ENCODE data around the gene C11orf91.

DNA sequence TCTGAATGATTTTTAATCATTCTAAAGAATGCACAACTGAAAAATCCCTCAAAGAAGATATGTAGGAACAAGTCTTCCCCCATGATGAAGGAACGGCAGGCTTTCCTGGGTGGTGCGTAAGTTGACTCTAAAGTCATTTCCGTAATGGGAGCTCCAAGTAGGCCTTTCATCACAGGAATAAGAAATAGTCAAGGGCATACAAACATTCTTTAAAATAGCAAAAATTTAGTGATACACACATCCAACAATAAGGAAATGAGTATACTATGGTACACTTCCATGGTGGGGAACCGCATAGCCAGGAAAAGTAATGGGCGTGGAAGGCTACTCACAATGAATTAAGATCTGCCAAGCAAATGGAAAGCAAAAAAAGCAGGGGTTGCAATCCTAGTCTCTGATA lies 24.9 kb upstream of the C11orf91 start:
- TF ChIP-seq, protein P1, sequence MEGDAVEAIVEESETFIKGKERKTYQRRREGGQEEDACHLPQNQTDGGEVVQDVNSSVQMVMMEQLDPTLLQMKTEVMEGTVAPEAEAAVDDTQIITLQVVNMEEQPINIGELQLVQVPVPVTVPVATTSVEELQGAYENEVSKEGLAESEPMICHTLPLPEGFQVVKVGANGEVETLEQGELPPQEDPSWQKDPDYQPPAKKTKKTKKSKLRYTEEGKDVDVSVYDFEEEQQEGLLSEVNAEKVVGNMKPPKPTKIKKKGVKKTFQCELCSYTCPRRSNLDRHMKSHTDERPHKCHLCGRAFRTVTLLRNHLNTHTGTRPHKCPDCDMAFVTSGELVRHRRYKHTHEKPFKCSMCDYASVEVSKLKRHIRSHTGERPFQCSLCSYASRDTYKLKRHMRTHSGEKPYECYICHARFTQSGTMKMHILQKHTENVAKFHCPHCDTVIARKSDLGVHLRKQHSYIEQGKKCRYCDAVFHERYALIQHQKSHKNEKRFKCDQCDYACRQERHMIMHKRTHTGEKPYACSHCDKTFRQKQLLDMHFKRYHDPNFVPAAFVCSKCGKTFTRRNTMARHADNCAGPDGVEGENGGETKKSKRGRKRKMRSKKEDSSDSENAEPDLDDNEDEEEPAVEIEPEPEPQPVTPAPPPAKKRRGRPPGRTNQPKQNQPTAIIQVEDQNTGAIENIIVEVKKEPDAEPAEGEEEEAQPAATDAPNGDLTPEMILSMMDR (conservative IDR thresholded peaks at IDR 0.05; ENCODE audit: low read depth, low read length) = no peak
- TF ChIP-seq EZH2 (IDR thresholded peaks at IDR 0.05; ENCODE audit: borderline replicate concordance, low read depth, low read length, poor library complexity, severe bottlenecking) = no peak
